Heart left ventricle (tissue), 13 donors: ENCODE results near the gene IFNA21.

Experiments used
- POLR2A ChIP-seq, 2 donors: fragments of 450-650 bp; IDR thresholded peaks; one replicate each; pipeline ENCODE4 v1.6.1; 2017; ENCODE audit warnings: antibody characterized with exemption in 2 of 2, mild to moderate bottlenecking in 2 of 2, moderate library complexity in 2 of 2
- TF ChIP-seq, protein P1 (sequence below), 12 donors: fragments of 200-600 bp; sonication (generic) in 4 of 12; IDR thresholded peaks; one replicate each; pipeline versions ENCODE4 v1.5.0 to v1.8.0; 2018 to 2022; ENCODE audit warnings: antibody characterized with exemption in 12 of 12, mild to moderate bottlenecking in 5 of 12
- donor health status: ischemic (EF 13 %, LVEDD 7.1; RV severe dilation, severe dysfunction).
- donor health status: DM: no; HTN: yes; CAD: no.
- donor health status: DM: no; HTN: no; CAD: no.
- donor health status: ischemic (EF 25% LVEDD 6.9; RV normal size, moderate dysfunction).
- donor health status: ischemic (EF 25% LVEDD 5.7; RV mildly dilated, moderate dysfunction).
- donor health status: ischemic (EF 35%, LVEDD 5.7; RV mildly dilated, moderate dysfunction).
- donor health status: nonischemic (EF 11% LVEDD 7.7; RV severe dilation, severe dysfunction).
- donor health status: DM: yes; HTN: yes; CAD: no.
- donor health status: PGD.
- donor health status: ischemic (EF 29% LVEDD 5.4; RV normal size, mild dysfunction).
- donor health status: nonischemic (EF 23%, LVEDD 6.1; RV moderate dilation, normal function).

DNA sequence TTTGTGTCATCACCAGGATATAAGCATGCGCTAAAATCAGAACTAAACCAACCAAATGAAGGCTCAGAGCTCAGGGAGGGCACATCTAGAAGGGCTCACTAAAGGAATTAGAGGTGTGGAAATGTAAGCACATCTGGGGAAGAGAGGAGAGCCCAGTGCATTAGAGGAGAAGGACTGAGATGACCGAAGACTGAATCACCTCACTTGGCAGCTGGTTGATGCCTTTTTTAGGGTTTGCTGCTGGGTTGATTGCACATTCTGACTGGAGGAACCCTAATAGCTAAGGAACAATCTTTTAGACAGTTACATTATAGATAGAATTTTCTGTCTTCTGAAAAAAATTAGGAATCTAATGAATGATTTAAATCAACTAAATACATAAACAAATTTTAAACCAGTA, 8.2 kb upstream of the IFNA21 start:
- no peak for TF ChIP-seq POLR2A (IDR thresholded peaks at IDR 0.05)
- TF ChIP-seq, protein P1, sequence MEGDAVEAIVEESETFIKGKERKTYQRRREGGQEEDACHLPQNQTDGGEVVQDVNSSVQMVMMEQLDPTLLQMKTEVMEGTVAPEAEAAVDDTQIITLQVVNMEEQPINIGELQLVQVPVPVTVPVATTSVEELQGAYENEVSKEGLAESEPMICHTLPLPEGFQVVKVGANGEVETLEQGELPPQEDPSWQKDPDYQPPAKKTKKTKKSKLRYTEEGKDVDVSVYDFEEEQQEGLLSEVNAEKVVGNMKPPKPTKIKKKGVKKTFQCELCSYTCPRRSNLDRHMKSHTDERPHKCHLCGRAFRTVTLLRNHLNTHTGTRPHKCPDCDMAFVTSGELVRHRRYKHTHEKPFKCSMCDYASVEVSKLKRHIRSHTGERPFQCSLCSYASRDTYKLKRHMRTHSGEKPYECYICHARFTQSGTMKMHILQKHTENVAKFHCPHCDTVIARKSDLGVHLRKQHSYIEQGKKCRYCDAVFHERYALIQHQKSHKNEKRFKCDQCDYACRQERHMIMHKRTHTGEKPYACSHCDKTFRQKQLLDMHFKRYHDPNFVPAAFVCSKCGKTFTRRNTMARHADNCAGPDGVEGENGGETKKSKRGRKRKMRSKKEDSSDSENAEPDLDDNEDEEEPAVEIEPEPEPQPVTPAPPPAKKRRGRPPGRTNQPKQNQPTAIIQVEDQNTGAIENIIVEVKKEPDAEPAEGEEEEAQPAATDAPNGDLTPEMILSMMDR (IDR thresholded peaks at IDR 0.05): no peak
